GM12878 (cell line): Measurements from ENCODE around the gene SLC26A1.

Source experiments
- CBFB ChIP-seq: IDR thresholded peaks from 2 replicates; pipeline ENCODE4 v1.6.1; 2016; ENCODE audit warnings: antibody characterized with exemption, low read depth
- EP300 ChIP-seq, 2 experiments: fragments of 150-350 bp in 1 of 2; IDR thresholded peaks; 2 replicates each; pipeline ENCODE4 v1.6.1; 2011 to 2012; ENCODE audit warnings: low read depth in 2 of 2, low read length in 2 of 2, borderline replicate concordance in 1 of 2, improper control_type of control experiment in 1 of 2, inconsistent platforms in 1 of 2; ENCODE audit not compliant: control insufficient read depth in 1 of 2
- ESRRA ChIP-seq: IDR thresholded peaks from 2 replicates; pipeline ENCODE4 v1.6.1; 2012; ENCODE audit warnings: mild to moderate bottlenecking, low read length, improper control_type of control experiment
- EZH2 ChIP-seq: IDR thresholded peaks from 2 replicates; pipeline ENCODE4 v1.6.1; 2012; ENCODE audit warnings: low read depth, mild to moderate bottlenecking, control low read depth, inconsistent platforms, low read length, borderline replicate concordance; ENCODE audit not compliant: control insufficient read depth
- HDAC6 ChIP-seq: fragments of 200-600 bp; sonication (generic); IDR thresholded peaks from one replicate; pipeline ENCODE4 v1.8.0; 2017; ENCODE audit warnings: antibody characterized with exemption; ENCODE audit not compliant: unreplicated experiment
- NFIC ChIP-seq: IDR thresholded peaks from 2 replicates; pipeline ENCODE4 v1.6.1; 2012; ENCODE audit warnings: low read depth, mild to moderate bottlenecking, inconsistent platforms, low read length, moderate library complexity
- POLR2A ChIP-seq: IDR thresholded peaks from 2 replicates; pipeline ENCODE4 v1.6.1; 2011; ENCODE audit warnings: low read depth, mild to moderate bottlenecking, low read length
- RFX5 ChIP-seq: IDR thresholded peaks from 2 replicates; pipeline ENCODE4 v1.6.1; 2011; ENCODE audit warnings: low read depth, low read length, improper control_type of control experiment
- SREBF2 ChIP-seq: IDR thresholded peaks from 2 replicates; pipeline ENCODE4 v1.6.1; 2012; ENCODE audit warnings: mild to moderate bottlenecking, low read length
- YY1 ChIP-seq: IDR thresholded peaks from 2 replicates; pipeline ENCODE4 v1.6.1; 2011; ENCODE audit warnings: low read depth, mild to moderate bottlenecking, low read length
- TF ChIP-seq, protein P1 (sequence below), 3 experiments: IDR thresholded peaks in 2 of 3; conservative IDR thresholded peaks in 1 of 3; 2 replicates each; pipeline ENCODE4 v1.5.1; 2011; ENCODE audit warnings: low read depth in 3 of 3, low read length in 3 of 3, mild to moderate bottlenecking in 3 of 3, control low read depth in 2 of 3, moderate library complexity in 2 of 3, inconsistent platforms in 1 of 3, mixed read lengths in 1 of 3; ENCODE audit not compliant: control insufficient read depth in 2 of 3, insufficient read depth in 1 of 3; ENCODE audit errors: extremely low read depth in 1 of 3
- TF ChIP-seq, protein P2 (sequence below): IDR thresholded peaks from 2 replicates; pipeline ENCODE4 v1.6.1; 2011; ENCODE audit warnings: borderline replicate concordance, low read depth, mild to moderate bottlenecking, moderate library complexity, low read length; ENCODE audit not compliant: insufficient read depth, poor library complexity, severe bottlenecking
- TF ChIP-seq, protein P3 (sequence below): fragments of 450-650 bp; formaldehyde crosslinking; IDR thresholded peaks from 2 replicates; pipeline ENCODE4 v1.5.0; 2022; ENCODE audit warnings: mild to moderate bottlenecking, missing genetic modification characterization

DNA sequence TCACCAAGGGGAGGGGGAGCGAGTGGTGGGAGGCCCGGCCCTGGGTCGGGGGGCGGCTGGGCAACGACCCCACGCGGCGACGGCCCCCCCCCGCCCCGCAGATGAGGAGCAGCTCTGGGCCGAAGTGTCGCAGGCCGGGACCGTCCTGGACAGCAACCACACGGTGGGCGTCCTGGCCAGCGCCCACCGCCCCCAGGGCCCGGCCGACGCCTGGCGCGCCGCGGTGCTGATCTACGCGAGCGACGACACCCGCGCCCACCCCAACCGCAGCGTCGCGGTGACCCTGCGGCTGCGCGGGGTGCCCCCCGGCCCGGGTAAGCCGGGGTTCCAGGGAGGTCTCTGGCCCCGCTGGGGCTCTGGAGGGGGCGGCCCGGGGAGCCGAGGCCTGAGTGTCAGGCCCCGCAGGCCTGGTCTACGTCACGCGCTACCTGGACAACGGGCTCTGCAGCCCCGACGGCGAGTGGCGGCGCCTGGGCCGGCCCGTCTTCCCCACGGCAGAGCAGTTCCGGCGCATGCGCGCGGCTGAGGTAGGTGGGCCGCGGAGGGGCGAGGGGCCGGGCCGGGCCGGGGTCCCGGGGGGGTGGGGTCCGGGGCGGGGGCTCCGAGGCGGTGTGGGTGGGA is 9.5 kb upstream of the SLC26A1 start:
- no peak for TF ChIP-seq NFIC
- TF ChIP-seq, protein P1, sequence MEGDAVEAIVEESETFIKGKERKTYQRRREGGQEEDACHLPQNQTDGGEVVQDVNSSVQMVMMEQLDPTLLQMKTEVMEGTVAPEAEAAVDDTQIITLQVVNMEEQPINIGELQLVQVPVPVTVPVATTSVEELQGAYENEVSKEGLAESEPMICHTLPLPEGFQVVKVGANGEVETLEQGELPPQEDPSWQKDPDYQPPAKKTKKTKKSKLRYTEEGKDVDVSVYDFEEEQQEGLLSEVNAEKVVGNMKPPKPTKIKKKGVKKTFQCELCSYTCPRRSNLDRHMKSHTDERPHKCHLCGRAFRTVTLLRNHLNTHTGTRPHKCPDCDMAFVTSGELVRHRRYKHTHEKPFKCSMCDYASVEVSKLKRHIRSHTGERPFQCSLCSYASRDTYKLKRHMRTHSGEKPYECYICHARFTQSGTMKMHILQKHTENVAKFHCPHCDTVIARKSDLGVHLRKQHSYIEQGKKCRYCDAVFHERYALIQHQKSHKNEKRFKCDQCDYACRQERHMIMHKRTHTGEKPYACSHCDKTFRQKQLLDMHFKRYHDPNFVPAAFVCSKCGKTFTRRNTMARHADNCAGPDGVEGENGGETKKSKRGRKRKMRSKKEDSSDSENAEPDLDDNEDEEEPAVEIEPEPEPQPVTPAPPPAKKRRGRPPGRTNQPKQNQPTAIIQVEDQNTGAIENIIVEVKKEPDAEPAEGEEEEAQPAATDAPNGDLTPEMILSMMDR (IDR thresholded peaks at IDR 0.05 in 2 of 3, conservative IDR thresholded peaks at IDR 0.05 in 1 of 3; ENCODE audit: control insufficient read depth in 2 of 3, extremely low read depth in 1 of 3, insufficient read depth in 1 of 3, low read depth in 3 of 3, low read length in 3 of 3): no peak
- TF ChIP-seq CBFB: no peak
- no peak for TF ChIP-seq EZH2
- no peak for TF ChIP-seq ESRRA
- TF ChIP-seq SREBF2: no peak
- no peak for TF ChIP-seq POLR2A
- TF ChIP-seq, protein P2, sequence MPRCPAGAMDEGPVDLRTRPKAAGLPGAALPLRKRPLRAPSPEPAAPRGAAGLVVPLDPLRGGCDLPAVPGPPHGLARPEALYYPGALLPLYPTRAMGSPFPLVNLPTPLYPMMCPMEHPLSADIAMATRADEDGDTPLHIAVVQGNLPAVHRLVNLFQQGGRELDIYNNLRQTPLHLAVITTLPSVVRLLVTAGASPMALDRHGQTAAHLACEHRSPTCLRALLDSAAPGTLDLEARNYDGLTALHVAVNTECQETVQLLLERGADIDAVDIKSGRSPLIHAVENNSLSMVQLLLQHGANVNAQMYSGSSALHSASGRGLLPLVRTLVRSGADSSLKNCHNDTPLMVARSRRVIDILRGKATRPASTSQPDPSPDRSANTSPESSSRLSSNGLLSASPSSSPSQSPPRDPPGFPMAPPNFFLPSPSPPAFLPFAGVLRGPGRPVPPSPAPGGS: no peak
- TF ChIP-seq, protein P3, sequence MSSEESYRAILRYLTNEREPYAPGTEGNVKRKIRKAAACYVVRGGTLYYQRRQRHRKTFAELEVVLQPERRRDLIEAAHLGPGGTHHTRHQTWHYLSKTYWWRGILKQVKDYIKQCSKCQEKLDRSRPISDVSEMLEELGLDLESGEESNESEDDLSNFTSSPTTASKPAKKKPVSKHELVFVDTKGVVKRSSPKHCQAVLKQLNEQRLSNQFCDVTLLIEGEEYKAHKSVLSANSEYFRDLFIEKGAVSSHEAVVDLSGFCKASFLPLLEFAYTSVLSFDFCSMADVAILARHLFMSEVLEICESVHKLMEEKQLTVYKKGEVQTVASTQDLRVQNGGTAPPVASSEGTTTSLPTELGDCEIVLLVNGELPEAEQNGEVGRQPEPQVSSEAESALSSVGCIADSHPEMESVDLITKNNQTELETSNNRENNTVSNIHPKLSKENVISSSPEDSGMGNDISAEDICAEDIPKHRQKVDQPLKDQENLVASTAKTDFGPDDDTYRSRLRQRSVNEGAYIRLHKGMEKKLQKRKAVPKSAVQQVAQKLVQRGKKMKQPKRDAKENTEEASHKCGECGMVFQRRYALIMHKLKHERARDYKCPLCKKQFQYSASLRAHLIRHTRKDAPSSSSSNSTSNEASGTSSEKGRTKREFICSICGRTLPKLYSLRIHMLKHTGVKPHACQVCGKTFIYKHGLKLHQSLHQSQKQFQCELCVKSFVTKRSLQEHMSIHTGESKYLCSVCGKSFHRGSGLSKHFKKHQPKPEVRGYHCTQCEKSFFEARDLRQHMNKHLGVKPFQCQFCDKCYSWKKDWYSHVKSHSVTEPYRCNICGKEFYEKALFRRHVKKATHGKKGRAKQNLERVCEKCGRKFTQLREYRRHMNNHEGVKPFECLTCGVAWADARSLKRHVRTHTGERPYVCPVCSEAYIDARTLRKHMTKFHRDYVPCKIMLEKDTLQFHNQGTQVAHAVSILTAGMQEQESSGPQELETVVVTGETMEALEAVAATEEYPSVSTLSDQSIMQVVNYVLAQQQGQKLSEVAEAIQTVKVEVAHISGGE: no peak
- no peak for TF ChIP-seq YY1
- no peak for TF ChIP-seq EP300 (IDR thresholded peaks at IDR 0.05; ENCODE audit: borderline replicate concordance in 1 of 2, control insufficient read depth in 1 of 2, low read depth in 2 of 2, low read length in 2 of 2)
- TF ChIP-seq RFX5: no peak
- no peak for TF ChIP-seq HDAC6
